ENCODE data around the gene SRSF4. TPM values are rescaled to one million over a fixed set of nuclear protein-coding genes. Genes with fewer than 3 reads are reported as not detected.

The SRSF4 gene
- polyA plus RNA-seq, 1 donor from 2014 or later, result 59.7 TPM

GRCh38 chr1:29218223-29218622, 36.5 kb upstream of the SRSF4 start:
- Histone ChIP-seq H3K27ac (ENCODE audit: low read length) (no peak overlapping the region), H3K4me3 (ENCODE audit: low read length) (no peak overlapping the region), H3F3A (ENCODE audit: insufficient read depth, low read length, poor library complexity, severe bottlenecking) (no peaks in the 10 kb centered on the region), H3K36me3 (ENCODE audit: insufficient read depth, low read length) (no peaks in the 10 kb centered on the region), H3K9me3 (ENCODE audit: low read length) (no peaks in the 10 kb centered on the region), H4K20me1 (ENCODE audit: insufficient read depth) (no peaks in the 10 kb centered on the region), H3K4me2 (ENCODE audit: low read length) (no peak overlapping the region), H3K27me3 (ENCODE audit: insufficient read depth, low read depth, low read length) (no peaks in the 10 kb centered on the region), H3K79me2 (replicated peaks; ENCODE audit: insufficient read depth, low read length) (no peaks in the 10 kb centered on the region), H2AFZ (ENCODE audit: low read depth, low read length) (no peak overlapping the region), H3K9ac (ENCODE audit: low read length) (no peak overlapping the region), H3K9me2 (ENCODE audit: insufficient read depth, low read length) (no peaks in the 10 kb centered on the region)
- TF ChIP-seq, protein P1, sequence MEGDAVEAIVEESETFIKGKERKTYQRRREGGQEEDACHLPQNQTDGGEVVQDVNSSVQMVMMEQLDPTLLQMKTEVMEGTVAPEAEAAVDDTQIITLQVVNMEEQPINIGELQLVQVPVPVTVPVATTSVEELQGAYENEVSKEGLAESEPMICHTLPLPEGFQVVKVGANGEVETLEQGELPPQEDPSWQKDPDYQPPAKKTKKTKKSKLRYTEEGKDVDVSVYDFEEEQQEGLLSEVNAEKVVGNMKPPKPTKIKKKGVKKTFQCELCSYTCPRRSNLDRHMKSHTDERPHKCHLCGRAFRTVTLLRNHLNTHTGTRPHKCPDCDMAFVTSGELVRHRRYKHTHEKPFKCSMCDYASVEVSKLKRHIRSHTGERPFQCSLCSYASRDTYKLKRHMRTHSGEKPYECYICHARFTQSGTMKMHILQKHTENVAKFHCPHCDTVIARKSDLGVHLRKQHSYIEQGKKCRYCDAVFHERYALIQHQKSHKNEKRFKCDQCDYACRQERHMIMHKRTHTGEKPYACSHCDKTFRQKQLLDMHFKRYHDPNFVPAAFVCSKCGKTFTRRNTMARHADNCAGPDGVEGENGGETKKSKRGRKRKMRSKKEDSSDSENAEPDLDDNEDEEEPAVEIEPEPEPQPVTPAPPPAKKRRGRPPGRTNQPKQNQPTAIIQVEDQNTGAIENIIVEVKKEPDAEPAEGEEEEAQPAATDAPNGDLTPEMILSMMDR (IDR thresholded peaks at IDR 0.05; ENCODE audit: poor library complexity, severe bottlenecking), result no peak
- TF ChIP-seq POLR2AphosphoS5 (IDR thresholded peaks at IDR 0.05) (no peak), REST (IDR thresholded peaks at IDR 0.05; ENCODE audit: borderline replicate concordance) (no peak), EZH2 (IDR thresholded peaks at IDR 0.05; ENCODE audit: borderline replicate concordance, insufficient read depth, low read length, poor library complexity, severe bottlenecking) (no peak), TAF1 (IDR thresholded peaks at IDR 0.05; ENCODE audit: low read depth) (no peak), MXI1 (conservative IDR thresholded peaks at IDR 0.05; ENCODE audit: poor library complexity, severe bottlenecking) (no peak), RAD21 (conservative IDR thresholded peaks at IDR 0.05) (no peak), EP300 (conservative IDR thresholded peaks at IDR 0.05; ENCODE audit: poor library complexity, severe bottlenecking) (no peak), SMC3 (conservative IDR thresholded peaks at IDR 0.05; ENCODE audit: poor library complexity) (no peak)

DNA sequence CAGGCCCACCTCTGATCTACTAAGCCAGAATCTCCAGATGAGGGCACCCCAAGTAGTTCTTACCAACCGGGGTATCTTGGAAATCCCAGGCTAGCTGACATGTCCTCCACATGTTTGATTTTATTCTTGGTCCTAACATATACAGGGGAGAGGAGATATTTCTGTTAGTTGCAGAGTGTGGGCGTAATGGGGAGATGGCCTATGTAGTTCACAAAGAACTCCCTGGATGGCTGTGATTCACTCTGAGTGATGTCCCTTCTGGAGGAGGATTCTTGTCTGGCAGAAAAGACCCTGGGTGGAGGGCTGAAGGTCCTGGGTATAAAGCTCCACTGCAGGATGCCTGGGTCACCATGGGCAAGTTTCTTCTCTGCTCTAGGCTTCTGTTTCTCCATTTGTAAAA, 35.9 kb upstream of the SRSF4 start:
- H3F3A ChIP-seq (ENCODE audit: insufficient read depth, low read length, poor library complexity, severe bottlenecking), result no peaks in the 10 kb centered on the region
- no peaks in the 10 kb centered on the region for H3K9me2 ChIP-seq (ENCODE audit: insufficient read depth, low read length)
- TF ChIP-seq TAF1 (IDR thresholded peaks at IDR 0.05; ENCODE audit: low read depth) (no peak), REST (IDR thresholded peaks at IDR 0.05; ENCODE audit: borderline replicate concordance) (no peak), SMC3 (conservative IDR thresholded peaks at IDR 0.05; ENCODE audit: poor library complexity) (no peak), EZH2 (IDR thresholded peaks at IDR 0.05; ENCODE audit: borderline replicate concordance, insufficient read depth, low read length, poor library complexity, severe bottlenecking) (no peak), POLR2AphosphoS5 (IDR thresholded peaks at IDR 0.05) (no peak)
- H3K27me3 ChIP-seq (ENCODE audit: insufficient read depth, low read depth, low read length), result no peaks in the 10 kb centered on the region
- no peaks in the 10 kb centered on the region for H3K9me3 ChIP-seq (ENCODE audit: low read length)
- H3K27ac ChIP-seq (ENCODE audit: low read length), result no peak overlapping the region
- no peaks in the 10 kb centered on the region for H4K20me1 ChIP-seq (ENCODE audit: insufficient read depth)
- H3K4me3 ChIP-seq (ENCODE audit: low read length), result no peak overlapping the region
- H3K36me3 ChIP-seq (ENCODE audit: insufficient read depth, low read length), result no peaks in the 10 kb centered on the region
- H2AFZ ChIP-seq (ENCODE audit: low read depth, low read length), result no peak overlapping the region
- H3K4me2 ChIP-seq (ENCODE audit: low read length), result no peak overlapping the region
- H3K79me2 ChIP-seq (replicated peaks; ENCODE audit: insufficient read depth, low read length), result no peaks in the 10 kb centered on the region
- no peak overlapping the region for H3K9ac ChIP-seq (ENCODE audit: low read length)
